ENCODE results near the gene SLC7A14. TPM values are rescaled to one million over a fixed set of nuclear protein-coding genes. Genes with fewer than 3 reads are reported as not detected.

The SLC7A14 gene
- total and polyA plus RNA-seq, 2 of the 4 experiments (the other 2 are of a cell fraction) = 2.7 to 6.8 TPM

DNA sequence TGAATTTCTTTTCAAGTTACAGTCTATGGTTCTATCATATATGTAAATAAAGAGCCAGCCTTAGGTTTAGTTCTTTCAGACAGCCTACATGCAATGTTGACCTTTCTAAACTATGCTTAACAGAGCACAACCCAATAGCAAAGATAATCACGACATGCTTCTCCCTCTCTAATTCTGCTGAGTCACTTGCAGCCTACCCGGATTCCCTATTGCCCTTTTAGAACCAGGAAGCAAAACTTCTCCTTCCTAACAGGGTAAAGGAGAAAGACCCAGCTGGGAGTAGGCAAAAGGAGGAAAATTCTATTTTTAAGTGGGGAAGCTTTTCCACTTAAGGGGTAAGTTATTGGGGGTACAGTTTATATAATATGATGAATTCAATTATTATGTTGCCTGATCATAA lies 79.3 kb downstream of the SLC7A14 start:
- Histone ChIP-seq H2BK15ac (ENCODE audit: low read depth, low read length) (0 out of 3 replicates have a peak overlapping the region, but pooled peaks have one; percentile 49), H2BK20ac (ENCODE audit: low read depth, low read length) (peak overlapping the region; percentile 90), H2AK5ac (ENCODE audit: low read depth, low read length) (no peak overlapping the region), H3K23ac (ENCODE audit: low read depth, low read length) (peak overlapping the region; percentile 17; the same call in 1 of the 2 replicates), H2AFZ (replicated peaks; ENCODE audit: low read length, poor library complexity) (no peak overlapping the region), H3K9me1 (ENCODE audit: insufficient read depth, low read length) (no peaks in the 10 kb centered on the region), H3K18ac (ENCODE audit: low read depth, low read length) (peak overlapping the region; percentile 82), H4K20me1 (ENCODE audit: insufficient read depth, low read length) (no peaks in the 10 kb centered on the region), H3K4me1 (ENCODE audit: control insufficient read depth, insufficient read depth, low read length) (peaks cover 3% of the 10 kb centered on the region; the same call in 1 of the 2 replicates), H4K91ac (ENCODE audit: insufficient read depth, low read depth, low read length) (0 out of 2 replicates have a peak overlapping the region, but pooled peaks have one; percentile 14), H3K27ac (ENCODE audit: insufficient read depth, low read length) (peak overlapping the region; percentile 79; the same call in 1 of the 2 replicates), H3K27me3 (ENCODE audit: control insufficient read depth, insufficient read depth, low read length) (no peaks in the 10 kb centered on the region), H2BK5ac (ENCODE audit: low read depth, low read length, poor library complexity, severe bottlenecking) (peak overlapping the region; percentile 79), H3K9ac (ENCODE audit: low read depth, low read length) (no peak overlapping the region), H4K8ac (ENCODE audit: low read depth in 2 of 2, low read length in 2 of 2) (peak overlapping the region; percentile 12 to 55), H3K56ac (ENCODE audit: extremely low read depth, insufficient read depth, low read length) (no peak overlapping the region), H3K9me3 (ENCODE audit: control insufficient read depth, insufficient read depth, low read length) (no peaks in the 10 kb centered on the region), H4K5ac (ENCODE audit: low read depth, low read length) (peak overlapping the region; percentile 86), H2BK120ac (ENCODE audit: low read depth, low read length) (peak overlapping the region; percentile 87), H3K79me1 (ENCODE audit: low read depth in 1 of 2, low read length in 2 of 2) (no peaks in the 10 kb centered on the region), H3K14ac (replicated peaks; ENCODE audit: low read depth, low read length) (peak overlapping the region; percentile 72; the same call in 1 of the 2 replicates), H3K36me3 (ENCODE audit: control insufficient read depth, insufficient read depth, low read length) (no peaks in the 10 kb centered on the region), H3K4ac (ENCODE audit: low read depth, low read length) (peak overlapping the region; percentile 62; the same call in 1 of the 2 replicates), H2AK9ac (replicated peaks; ENCODE audit: low read depth, low read length, poor library complexity) (no peak overlapping the region), H3K4me2 (ENCODE audit: low read depth, low read length) (peak overlapping the region; percentile 16; the same call in 1 of the 2 replicates), H3K4me3 (ENCODE audit: insufficient read depth, low read depth, low read length) (no peak overlapping the region)
- intact Hi-C loops (cut with micrococcal nuclease) (no loop called here), dilution Hi-C loops (cut with HindIII; ENCODE audit: low sequenced_read_pairs, unreplicated experiment) (no loop called here), in situ Hi-C loops (cut with MboI; ENCODE audit: low sequenced_read_pairs) (no loop called here)
- peak; percentile 99 for TF ChIP-seq NFE2L2 (IDR thresholded peaks at IDR 0.05; ENCODE audit: low read depth, low read length)
- peak; percentile 82 for TF ChIP-seq MAFK (IDR thresholded peaks at IDR 0.05; ENCODE audit: low read depth, low read length)
- no peak for TF ChIP-seq CHD1 (IDR thresholded peaks at IDR 0.05; ENCODE audit: low read depth, low read length)
- POLR2A ChIA-PET (ENCODE audit: unreplicated experiment) = no interaction called here
- CTCF ChIA-PET = no interaction called here
- WGBS, 2 experiments (ENCODE audit: extremely low coverage in 2 of 2, insufficient read length in 1 of 2) = no CpG with 5 or more reads among the region's 2 CpGs
- peak; percentile 71 for DNase-seq
- BruUV-seq (replicated peaks) = no TSS peak
- ATAC-seq (ENCODE audit: low read depth) = peak; percentile 96

Data from IMR-90 (cell line).